D341Med (cell line): ENCODE data around the gene COPB2.

Experiments used
- DNase-seq: peaks from one replicate; pipeline ENCODE4 v3.0.0; 2012; ENCODE audit warnings: low spot score

COPB2 gene

DNA sequence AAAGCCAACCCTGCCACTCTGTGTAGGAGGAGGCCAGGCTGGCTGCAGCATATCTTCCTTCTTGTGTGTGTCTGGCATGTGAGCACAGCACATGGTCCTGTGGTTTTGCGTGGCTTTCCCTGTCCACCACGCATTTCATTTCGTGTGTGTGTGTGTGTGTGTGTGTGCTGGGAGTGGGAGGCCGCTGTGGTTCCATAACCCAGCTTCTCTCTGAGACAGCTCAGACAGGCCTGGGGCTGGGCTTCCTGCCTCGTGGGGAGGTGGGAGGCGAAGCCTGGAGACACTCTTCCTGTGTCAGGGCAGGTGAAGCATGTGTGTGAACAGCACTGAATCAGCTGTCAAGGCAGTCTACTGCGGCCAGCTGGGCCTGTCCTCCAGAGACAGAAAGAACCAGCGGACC lies 61.6 kb downstream of the COPB2 start:
- no peak for DNase-seq

DNA sequence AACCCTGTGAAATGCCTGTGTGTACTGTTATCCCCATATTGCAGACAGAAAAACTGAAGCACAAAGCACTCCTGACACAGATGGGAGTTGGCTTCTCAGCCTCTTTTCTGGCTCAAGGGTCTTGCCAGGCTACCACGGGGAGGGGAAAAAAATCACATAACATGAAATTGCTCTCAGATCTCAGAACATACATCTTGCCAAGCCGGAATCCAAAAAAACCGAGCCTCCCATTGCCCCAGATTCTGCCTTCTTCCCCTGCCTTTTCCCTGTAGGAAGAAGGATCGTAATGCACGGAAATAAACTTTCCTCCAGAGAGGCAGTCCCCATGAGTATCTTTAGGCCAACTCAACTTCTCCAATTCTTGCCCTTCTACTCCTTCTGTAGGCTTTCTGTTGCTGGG lies 62.2 kb downstream of the COPB2 start:
- no peak for DNase-seq

DNA sequence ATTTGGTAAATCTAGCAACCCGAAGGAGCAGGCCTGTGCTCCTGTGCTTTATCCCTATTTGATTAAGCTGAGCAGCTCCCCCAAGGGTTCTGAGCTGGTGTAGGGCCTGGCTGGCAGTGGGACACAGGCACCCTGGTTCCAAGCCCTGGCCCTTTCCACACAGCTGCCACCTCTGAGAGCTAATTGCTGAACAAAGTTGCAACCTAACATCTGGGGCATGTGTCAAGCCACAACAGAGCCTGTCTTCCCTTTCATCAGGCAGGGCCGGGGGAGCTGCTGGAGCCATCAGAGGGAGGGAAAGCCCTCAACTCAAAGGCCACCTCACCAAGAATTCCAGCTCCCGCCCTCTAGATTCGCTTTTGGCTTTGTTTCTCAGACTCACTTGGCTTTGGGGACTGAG lies 62.7 kb downstream of the COPB2 start:
- DNase-seq = no peak

DNA sequence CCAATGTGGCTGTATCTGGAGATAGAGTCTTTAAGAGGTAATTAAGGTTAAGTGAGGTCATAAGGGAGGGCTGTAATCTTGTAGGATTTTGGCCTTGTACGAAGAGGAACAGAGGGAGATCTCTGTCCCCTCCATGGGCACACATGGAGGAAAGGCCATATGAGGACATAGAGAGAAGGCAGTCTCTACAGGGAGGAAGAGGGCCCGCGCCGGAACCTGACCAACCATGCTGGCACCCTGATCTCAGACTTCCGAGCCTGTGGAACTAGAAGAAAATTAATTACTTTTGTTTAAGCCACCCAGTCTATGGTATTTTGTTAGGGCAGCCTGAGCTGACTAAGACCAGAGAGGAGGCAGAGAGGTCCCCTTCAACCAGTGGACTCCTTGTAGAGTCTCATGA lies 63.3 kb downstream of the COPB2 start:
- no peak for DNase-seq

DNA sequence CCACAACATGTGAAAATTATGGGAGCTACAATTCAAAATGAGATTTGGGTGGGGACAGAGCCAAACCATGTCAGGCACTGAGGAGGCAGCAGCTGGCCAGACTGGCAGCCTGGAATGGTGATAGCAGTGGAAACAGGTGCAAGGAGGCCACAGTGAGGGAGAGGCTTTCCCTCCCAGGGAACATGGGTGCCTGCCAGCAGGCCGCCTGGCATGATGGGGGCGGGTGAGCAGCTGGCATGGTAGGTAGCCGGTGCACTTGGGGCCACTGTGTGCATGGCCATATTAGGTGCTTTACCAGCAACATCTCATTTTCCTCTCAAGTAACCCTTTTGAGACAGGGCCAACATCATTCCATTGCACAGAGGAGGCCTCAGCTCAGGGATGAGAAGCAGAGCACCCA lies 63.9 kb downstream of the COPB2 start:
- no peak for DNase-seq

DNA sequence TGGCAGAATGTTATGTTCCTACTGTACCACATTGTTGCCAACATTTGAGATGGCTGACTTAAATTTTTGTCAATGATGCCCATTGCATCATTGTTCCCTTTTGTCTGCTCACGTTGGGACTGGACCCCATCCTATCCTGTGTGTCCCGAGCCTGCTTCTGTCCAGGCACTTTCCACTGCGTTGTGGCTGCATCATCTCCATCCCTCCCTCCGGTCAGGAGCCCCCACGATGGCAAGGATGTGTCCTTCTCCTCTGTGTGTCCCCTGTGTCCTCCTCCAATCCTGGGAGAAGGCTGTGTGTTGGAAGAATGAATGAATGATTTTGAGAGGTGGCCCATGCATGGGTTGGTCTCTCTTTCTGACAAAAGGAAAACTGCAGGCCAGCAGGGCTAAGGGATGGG lies 65.0 kb downstream of the COPB2 start:
- DNase-seq = no peak

DNA sequence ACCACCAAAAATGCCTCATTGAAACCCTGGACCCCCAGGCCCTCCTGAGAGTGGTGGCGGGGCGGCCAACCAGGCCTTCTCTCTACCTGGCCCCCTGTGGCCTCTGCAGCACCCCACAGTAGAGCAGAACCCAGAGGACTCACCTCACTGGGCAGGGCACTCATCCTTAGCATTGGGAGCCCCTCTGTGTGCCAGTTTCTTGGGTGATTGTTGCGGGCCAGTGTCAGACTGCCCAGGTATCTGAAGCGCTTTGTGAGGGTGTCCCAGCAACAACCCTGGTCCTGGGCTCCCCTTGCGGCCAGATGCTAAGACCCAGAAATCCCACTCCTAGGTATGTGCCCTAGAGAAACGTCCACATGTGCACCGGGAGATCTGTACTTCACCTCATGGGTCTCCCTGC lies 66.3 kb downstream of the COPB2 start:
- no peak for DNase-seq

DNA sequence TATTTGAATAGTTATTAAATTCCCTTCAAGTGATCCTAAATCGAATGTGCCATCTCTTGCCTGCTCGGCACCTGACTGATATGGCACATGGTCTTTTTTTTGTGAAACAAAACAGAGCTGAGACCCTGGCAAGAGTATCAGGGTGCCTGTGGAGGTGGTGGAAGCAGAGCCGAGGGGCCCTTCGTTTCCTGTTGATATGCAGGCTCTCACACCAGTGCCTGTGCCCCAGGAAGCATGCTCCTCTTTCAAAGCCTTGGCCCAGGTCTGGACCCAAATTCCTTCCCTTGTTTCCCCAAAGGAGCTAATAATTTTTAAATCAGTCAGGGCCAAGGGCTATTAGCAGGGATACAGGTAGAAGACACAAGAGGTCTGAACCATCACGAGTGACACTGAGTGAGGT lies 67.1 kb downstream of the COPB2 start:
- DNase-seq = no peak

DNA sequence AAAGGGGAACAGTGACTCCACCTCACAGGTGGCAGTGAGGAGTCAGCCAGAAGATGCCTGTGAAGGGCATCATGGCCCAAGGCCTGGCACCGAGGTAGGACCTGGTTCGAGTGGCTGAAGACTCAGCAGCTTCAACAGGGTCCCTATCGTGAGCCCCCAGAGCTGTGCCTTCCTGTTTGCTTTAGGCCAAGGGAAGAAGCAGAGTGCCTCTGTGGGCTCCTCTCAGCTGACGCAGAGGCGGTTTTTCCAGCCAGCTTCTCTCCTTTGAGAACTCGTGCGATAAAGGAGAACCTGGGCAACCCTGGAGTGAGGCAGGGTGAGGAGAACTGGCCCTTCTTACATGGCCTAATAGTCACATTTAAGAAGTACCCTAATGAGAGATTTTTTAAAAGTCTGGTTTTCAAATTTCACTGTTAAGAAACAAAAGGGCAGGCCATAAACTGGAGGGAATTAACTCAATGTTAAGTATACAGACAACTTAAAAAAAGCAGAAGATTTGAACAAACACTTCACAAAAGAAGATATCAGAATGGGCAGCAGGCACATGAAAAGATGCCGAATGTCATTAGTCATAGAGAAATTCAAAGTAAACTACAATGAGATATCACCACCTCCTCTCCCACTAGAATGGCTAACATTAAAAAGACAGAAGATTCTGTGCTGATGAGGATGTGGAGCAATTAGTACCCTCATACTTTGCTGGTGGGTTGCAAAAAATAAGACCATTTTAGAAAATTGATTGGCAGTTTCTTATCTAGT lies 68.7 kb downstream of the COPB2 start:
- no peak for DNase-seq

DNA sequence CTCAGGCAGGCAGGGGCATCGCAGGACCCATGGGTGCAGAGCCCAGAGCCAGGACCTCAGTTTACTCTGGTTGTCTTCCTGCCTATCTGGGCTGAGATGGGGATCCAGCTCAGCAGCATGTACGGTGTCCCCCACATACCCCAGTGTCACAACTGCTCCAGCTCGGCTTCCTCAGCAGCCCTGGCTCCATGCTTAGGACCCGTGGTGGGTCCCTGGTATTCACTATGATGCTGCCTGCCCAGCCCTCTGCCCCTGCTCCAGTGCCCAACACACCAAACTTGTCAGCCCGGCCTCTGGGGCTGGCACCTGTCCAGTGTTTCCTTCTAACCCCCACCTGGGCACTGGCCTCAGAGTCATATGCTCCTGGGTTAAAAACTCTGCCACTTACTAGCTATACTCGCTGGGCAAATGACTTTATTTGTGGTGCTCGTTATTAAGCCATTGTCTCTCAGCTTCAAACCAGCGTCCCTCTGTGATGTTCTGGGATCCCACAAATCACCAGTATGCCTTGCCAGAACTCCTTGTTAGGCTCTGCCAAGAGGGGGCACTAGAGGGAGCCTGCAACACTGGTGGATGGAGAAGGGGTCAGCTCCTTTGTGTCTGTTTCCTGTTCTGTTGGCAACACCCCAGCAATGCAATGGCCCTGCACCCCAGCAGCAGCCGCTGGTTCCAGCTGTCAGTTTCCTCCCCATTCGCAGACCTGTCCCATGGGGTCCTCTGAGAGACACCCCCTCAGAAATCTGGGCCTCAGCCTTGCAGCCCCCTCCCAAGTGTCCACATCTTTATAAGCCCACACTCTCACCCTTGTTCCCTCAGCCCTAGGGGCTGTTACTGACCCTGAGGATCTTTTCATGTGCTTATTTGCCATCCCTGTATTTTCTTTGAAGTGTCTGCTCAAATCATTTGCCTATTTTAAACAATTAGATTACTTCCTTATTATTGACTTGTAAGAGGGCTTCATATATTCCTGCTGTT lies 69.7 kb downstream of the COPB2 start:
- DNase-seq = no peak

DNA sequence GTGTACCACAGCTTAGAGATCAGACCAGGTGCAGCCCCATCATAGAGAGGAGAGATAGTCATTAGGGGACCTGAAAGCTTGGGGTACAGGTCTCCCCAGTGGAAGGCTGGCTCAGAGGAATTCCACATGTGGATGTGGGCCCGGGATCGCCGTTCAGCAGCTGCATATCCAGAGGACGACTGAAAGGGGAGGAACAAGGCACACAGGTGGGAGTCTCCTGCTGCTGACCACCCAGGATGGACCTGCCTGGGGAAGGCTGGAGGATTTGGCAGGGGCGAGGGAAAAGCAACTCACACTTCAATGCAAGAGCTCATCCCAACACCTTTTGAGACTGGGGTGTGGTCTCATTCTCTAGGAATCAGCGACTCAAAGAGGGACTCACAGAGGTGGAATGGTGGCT lies 70.6 kb downstream of the COPB2 start:
- no peak for DNase-seq

DNA sequence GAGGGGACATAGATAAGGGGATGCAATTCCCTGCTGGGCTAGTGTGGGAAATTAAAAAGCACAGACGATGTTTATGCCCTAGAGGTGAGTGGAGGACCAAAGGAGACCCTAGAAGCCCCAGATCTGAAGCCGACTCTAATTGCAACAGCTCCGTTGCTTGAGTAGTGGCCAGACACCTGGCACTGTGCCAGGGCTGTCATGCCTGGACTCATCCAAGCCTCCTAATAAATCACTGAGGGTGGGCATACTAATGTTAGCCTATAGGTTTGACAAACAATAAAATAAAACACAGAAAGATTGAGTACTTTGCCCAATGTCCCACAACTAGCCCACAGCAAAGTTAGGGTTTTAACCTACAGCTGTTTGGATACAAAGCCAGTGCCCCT lies 71.0 kb downstream of the COPB2 start:
- no peak for DNase-seq

DNA sequence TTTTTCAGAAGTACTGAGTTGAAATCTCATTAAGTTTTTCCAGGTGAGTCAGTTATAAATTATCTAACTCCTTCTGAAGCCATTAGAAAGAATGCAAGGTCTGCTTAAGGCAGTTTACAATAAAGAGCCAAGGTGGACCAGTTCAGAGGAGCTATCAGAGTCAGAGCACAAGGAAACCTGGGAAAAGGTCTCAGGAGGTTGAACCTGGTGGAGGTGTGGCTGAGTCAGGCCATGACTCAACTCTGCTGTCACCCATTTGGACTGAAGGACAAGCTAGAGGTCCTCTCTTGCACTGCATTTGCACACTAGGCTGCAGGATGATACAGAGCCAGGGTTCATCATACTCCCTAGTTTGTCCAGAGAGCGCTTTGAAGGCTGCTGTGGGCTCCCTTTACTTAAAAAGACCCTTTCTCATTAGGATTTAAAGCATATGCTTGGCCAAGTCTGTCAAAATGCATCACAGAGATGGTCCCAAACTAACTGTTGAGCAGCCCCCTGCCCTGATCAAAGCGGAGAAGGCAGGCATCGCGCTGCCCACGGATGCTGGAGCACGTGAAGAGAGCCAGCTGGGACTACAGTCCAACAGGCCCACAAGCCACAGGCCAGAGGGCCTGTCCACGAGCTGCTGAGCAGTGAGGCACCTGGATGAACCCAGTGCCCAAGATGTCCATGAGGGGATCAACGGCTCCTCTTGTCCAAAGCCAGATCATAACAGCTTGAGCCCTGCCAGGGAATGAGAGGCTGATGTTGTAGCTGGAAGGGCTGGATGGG lies 71.6 kb downstream of the COPB2 start:
- no peak for DNase-seq

DNA sequence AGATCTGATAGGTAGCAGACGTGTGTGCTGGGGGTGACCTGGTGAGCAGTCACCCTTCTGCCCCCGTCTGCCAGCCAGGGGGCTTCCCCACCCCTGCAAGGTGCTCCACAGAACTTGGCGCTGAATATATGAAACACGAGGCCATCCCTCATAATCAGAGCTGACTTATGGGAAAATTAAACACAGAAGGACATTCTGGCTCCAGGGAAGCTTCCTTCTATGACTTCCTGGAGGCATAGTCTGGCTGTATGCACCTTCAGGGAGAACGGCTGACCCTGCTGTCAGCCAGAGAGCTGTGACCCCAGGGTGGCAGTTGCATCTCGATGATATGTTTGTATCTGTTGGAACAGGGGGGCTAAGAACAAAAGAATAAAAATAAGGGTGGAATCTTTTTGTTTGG lies 72.2 kb downstream of the COPB2 start:
- no peak for DNase-seq

DNA sequence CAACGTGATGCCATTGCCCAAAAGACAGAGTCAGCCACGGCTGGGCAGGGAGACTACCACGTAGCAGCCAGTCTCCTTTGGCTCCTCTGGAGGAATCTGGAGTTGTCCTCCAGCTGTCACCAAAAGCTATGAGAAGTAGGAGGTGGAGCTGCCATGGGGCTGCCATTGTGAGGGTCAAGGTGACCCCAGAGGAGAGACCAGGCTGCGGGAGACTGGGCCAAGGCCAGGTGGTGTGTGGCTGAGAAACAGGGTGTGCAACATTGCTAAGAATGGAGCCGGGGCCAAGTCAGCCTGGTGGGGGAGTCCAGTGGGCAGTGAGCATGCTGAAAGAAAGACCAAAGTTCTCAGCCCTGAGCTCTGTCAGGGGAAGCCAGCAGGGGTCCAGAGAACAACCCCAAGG lies 75.5 kb downstream of the COPB2 start:
- DNase-seq = no peak

DNA sequence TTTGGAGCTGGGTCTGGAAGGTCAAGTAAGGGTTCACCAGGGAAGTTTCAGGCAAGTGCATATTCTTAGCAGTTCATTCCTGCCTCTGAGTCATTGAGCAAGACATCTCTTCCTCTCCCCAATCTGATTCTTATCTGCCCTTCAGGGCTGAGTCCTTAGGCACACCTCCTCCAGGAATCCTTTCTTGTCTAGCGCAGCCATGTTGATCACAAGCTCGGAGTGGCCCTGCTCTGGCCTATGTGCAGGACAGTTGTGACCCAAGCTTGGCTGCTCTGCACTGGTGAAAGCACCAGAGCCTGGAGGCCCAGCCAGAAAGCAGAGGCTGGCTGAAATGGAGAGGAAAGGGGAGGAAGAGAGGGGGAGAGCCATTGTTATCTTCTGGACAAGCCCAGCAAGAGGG lies 76.5 kb downstream of the COPB2 start:
- no peak for DNase-seq

DNA sequence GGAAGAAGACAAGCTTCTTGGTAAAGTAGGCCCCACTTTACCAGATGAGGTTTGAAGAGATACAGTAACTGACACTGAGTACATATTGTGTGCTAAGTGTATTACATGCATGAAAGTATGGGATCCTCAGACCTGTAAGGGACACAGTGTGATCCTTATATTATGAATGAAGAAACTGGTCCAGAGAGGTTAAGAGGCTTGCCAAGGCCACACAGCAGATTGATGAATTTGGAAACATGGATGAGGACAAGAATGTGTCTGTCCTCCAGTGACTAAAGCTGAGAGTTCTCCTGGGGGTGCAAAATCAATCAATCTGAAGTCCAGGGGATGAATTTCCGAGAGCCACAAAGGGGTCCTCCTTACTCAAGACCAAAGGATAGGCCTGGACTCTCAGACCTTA lies 77.0 kb downstream of the COPB2 start:
- no peak for DNase-seq

DNA sequence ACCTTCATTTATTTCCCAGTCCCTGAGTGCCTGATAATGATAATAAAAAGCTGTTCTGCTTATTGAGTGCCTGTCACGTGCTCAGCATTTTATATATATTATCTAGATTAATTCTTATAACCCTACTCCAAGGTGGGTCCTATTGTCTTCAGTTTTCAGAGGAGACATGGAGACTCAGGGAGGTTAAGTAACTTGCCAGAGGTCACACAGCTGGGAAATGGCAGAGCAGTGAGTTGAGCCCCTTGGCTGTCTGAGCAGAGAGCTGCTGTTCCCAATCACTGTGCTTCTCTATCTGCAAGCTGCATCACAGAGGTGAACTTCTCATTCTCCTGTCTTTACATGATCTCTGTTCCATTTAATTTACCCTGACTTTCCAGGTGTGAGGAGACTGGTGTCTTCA lies 77.9 kb downstream of the COPB2 start:
- DNase-seq = no peak

DNA sequence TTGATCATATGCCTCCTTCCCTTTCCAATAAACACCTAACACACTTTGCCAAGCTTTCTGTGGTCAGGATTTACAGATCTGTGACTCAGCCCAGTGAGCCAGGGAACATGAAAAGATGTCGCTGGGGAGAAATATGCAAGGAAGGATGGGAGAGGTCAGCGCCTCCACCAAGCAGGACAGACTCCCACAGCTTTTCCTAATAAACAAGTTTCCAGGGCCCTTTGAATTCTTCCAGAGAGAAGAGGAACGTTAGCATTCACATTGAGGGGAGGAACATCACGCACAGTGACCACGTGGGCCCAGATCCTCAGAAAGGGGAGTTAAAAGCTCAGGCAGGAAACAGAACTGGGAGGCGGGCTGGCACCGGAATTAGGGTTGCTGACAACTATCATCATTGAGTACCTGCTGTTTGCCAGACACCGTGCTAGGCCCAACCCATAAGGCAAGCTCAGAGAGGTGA lies 78.9 kb downstream of the COPB2 start:
- no peak for DNase-seq

DNA sequence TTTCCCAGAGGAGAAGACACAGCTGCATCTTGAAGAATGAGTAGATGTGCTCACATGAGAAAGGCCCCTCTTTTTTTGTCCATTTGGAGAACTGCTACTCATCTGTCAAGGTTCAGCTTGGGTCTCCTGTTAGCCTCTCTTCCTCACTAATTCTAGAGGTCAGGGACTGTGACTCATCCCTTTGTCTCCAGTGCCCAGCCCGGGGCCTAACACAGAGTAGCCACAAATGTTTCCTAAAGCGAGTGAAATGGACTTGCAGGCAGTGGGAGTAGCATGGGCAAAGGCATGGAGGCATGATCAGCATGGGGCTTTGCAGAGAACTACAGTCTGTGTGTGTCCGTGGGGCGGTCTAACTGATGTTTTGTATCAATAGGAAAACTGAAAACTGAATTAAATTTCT lies 79.6 kb downstream of the COPB2 start:
- no peak for DNase-seq

DNA sequence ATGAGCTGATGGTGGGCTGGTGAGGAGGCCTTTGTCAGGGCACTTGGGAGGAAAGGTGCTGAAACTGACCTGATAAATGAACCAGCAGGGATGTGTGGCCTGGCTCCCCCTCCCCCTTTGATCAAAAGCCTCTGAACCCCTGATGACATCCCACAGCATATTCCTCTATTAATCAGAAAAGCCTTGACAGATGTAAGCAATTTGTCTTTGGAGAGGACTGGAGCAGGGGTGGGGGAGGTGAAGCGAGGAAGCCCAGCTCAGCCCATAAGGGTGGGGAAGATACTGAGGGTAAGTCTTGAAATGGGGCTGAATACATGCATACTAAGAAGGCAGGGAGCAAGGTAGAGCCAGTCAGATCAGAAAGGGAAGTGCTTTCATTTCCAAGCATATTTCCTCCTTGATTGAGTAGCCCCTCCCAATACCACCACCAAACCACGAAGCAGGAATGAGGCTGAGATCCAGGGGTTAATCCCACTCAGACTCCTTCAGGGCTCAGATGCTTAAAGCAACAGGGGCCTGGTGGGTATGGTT lies 80.3 kb downstream of the COPB2 start:
- no peak for DNase-seq

DNA sequence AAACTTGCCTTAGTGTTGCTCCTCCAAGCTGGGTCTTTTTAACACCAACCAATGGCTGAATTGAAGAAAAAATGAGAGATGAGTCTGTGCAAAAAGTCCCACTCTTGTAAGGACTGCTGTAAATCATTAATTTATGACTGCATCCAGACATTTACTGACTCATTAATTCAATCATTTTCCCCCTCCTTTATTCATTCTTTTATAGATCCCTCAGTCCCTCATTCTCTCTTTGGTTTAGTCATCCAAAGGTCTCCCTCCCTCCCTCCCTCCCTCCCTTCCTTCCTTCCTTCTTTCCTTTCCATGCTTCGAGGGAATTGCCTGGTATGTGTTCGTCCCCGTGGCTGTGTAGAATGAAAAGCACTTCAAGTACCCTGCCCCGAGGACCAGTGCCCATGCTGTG lies 80.9 kb downstream of the COPB2 start:
- no peak for DNase-seq
